ENCODE results near the gene DNMT1.

Gene DNMT1

DNA sequence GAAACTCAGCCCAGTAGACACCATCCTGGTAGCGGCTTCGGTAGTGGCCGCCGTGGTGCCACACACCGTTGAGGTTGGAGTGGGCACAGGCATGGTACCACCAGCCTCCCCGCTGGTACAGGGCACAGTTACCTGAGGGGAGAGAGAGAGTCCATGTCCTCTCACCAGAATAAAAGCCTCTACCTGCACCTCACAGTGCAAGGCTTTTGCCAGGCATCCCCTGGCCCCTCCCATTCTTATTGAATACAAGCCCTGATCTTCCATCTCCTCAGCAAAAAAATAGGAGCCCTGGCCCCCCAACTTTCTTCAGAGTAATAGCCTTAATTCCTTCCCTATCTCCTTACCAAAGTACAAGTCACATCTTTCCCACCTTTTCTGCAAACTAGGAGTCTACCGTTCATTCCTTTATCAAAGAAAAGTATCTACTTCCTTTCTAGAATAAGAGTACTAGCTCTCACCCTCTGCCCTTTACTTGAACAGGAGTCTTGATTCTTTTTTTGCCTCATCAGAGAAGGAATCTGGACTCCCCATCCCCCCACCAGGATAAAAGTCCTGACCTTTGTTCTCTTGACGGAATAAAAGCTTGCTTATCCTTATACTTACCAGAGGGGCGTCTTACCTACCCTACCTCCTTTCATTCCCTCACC, 102.0 kb downstream of the DNMT1 start:
- no peak for DNase-seq (ENCODE audit: low read depth)

GRCh38 chr19:10091895-10092641, 102.7 kb downstream of the DNMT1 start:
- DNase-seq (ENCODE audit: low read depth): no peak

DNA sequence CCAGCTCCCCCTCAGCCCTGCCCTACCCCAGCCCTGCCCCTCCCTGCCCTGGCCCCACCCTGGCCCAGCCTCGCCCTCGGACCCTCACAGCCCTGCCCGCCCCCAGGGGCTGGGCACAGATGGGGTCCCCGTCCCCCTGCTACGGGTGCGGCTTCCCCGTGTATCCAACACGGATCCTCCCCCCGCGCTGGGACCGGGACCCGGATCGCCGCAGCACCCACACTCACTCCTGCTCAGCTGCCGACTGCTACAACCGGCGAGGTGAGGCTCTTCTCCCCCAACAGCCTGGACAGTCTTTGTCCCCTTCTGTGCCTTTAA, 103.4 kb downstream of the DNMT1 start:
- DNase-seq (ENCODE audit: low read depth): no peak

DNA sequence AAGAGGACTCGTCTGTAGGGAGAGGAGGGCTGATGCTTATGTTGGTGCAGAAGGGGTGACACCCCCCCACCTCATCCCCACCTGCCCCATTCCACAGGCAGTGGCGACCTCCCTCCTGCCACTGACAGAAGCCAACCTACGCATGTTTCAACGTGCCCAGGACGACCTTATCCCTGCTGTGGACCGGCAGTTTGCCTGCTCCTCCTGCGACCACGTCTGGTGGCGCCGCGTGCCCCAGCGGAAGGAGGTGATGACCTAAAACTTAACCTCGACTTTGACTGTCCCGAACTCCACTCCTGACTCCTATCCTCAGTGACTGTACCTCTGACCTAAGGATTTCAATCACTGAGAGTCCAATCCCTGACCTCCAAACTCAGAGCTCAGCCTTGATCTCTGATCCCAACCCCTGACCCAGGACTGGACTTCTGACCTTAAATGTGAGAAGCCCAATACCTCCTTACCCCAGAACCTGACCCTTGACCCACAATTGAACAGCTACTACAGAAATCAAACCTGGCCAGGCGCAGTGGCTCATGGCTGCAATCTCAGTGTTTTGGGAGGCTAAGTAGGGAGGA, 104.9 kb downstream of the DNMT1 start:
- DNase-seq (ENCODE audit: low read depth): no peak

- no peak for DNase-seq (ENCODE audit: low read depth)
These were observed 105.7 kb downstream of the DNMT1 start for GRCh38 chr19:10088949-10089554.

GRCh38 chr19:10087296-10088061, 107.3 kb downstream of the DNMT1 start:
- DNase-seq (ENCODE audit: low read depth): no peak

DNA sequence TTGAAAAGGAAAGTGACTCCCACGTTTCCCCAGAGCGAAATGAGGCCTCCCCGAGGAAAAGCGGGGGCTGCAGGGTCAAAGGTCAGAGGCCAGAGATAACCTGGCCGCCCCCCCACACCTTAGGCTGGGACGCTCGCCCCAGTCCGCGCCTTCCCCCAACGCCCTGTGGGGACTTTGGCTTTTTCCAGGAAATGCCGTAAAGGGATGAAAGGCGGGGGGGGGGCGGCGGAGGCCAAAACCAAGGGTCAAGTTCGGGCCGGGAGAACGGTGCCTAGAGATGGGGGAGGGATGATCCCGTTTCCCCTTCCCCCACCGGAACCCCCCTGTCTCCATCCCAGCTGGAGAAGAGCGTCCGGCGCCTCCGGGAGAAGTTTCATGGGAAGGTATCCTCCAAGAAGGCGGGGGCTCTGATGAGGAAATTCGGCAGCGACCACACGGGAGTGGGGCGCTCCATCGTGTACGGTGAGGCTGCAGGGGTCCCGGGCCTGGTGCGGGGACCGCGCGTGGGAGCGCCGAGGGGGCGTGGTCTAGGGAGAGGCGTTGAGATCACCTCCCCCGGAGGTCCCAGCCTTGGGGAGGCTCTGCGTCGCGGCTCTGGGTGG, 108.1 kb downstream of the DNMT1 start:
- DNase-seq (ENCODE audit: low read depth): no peak

DNA sequence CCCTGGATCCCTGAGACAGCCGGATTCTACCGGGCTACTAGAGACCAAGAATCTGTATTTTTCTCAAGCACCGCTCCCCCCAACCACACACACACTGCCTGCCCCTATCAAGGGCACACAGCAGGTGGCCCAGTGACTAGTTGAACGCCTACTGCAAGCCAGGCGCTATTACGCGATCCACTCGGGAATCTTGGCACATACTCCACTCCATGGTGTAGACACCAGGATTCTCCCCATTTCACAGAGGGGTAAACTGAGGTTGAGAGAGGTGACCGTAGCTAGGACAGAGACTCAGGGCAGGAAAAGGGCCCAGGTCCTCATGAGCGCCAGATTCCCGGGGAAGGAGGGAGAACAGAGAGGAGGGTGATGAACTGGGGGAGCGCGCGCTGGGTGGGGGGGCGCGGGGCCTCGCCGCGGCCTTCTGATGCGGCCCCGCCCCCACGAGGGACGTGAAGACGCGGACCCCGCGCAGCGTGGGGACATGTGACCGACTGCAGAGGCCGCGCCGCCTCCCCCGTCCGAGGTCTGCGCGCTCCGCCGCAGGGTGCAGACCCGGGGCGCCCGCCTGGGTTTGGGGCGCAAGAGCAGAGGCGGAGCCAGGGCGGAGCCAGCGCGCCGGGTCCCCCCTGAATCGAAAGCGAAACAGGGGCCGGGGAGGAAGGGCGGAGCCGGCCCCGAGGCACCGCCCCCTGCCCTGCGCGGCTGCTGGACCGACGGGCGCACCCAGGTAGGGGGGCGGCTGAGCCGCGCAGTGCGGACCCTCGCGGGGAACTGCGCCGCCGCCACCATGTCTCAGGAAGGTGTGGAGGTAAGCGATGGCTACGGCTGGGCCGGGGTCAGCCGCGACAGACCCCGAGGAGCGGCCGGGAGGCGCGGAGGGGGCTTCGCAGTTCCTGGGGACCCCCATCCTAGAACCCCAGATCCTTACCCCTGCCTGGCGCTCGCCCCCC, 108.8 kb downstream of the DNMT1 start, which contains the start of gene SHFL:
Gene SHFL (plus strand): TSS at position 677 of the 950 bp plus-strand sequence. CDS start 111 bp downstream, at position 788.
- no peak for DNase-seq (ENCODE audit: low read depth)

- DNase-seq (ENCODE audit: low read depth): no peak
These were observed 110.0 kb downstream of the DNMT1 start for GRCh38 chr19:10084803-10085202.

DNA sequence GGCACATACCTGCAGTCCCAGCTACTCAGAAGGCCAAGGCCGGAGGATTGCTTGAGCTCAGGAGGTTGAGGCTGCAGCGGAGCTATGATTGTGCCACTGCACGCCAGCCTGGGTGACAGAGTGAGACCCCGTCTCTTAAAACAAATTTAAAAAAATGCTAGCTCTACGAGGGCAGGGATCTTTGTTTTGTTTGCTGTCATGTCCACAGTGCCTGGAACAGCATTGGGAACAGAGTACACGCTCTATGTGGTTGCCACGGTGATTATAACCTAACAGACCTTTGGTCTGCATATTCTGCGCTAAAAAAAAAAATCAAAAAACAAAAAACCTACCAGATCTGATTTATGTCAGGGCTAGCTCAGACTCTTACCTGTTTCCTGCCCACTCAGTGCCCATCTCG, 110.8 kb downstream of the DNMT1 start:
- no peak for DNase-seq (ENCODE audit: low read depth)
